K562 (cell line): Measurements from ENCODE around the gene ICE2. TPM values are rescaled to one million over a fixed set of nuclear protein-coding genes. Genes with fewer than 3 reads are reported as not detected.

Experiments
- CREB1 ChIP-seq, 2 experiments: sonication (generic) in 1 of 2; formaldehyde crosslinking in 1 of 2; IDR thresholded peaks; 2 replicates each; pipeline versions ENCODE4 v1.6.1 to v1.8.0; 2012 to 2022; ENCODE audit warnings: inconsistent platforms in 1 of 2, mild to moderate bottlenecking in 1 of 2, missing genetic modification reagents in 1 of 2, moderate library complexity in 1 of 2
- CXXC5 ChIP-seq: fragments of 250-450 bp; sonication (Bioruptor Pico); IDR thresholded peaks from 2 replicates; pipeline ENCODE4 v1.8.0; 2022; ENCODE audit warnings: inconsistent platforms, mild to moderate bottlenecking, moderate library complexity
- ETS2 ChIP-seq: IDR thresholded peaks from 2 replicates; pipeline ENCODE4 v1.6.1; 2016; ENCODE audit warnings: borderline replicate concordance, missing genetic modification characterization, mild to moderate bottlenecking, moderate library complexity, missing compliant biosample characterization; ENCODE audit not compliant: poor library complexity, severe bottlenecking
- HDAC6 ChIP-seq: IDR thresholded peaks from 2 replicates; pipeline ENCODE4 v1.6.1; 2012; ENCODE audit warnings: low read depth, mild to moderate bottlenecking, control low read depth, inconsistent platforms, low read length, moderate library complexity
- HMG20A ChIP-seq: fragments of 450-650 bp; formaldehyde crosslinking; conservative IDR thresholded peaks from 2 replicates; pipeline ENCODE4 v1.4.0; 2020; ENCODE audit warnings: mild to moderate bottlenecking, mixed read lengths
- HSF4 ChIP-seq: fragments of 250-450 bp; sonication (Bioruptor Pico); IDR thresholded peaks from 2 replicates; pipeline ENCODE4 v2.1.2; 2022; ENCODE audit warnings: mild to moderate bottlenecking, moderate library complexity, borderline replicate concordance
- KLF13 ChIP-seq: fragments of 450-650 bp; IDR thresholded peaks from 2 replicates; pipeline ENCODE4 v1.6.1; 2016; ENCODE audit warnings: missing genetic modification characterization, low read depth, mild to moderate bottlenecking, missing compliant biosample characterization, moderate library complexity, borderline replicate concordance
- MEF2D ChIP-seq: conservative IDR thresholded peaks from 2 replicates; pipeline ENCODE4 v1.6.1; 2016; ENCODE audit warnings: low read depth, missing genetic modification characterization, missing compliant biosample characterization
- POLR2A ChIP-seq: fragments of 450-650 bp; conservative IDR thresholded peaks from 2 replicates; pipeline ENCODE4 v1.6.1; 2016
- ZC3H4 ChIP-seq: sonication (generic); formaldehyde crosslinking; IDR thresholded peaks from 2 replicates; pipeline ENCODE4 v1.9.0; 2021; ENCODE audit warnings: missing genetic modification reagents, borderline replicate concordance
- ZNF134 ChIP-seq: fragments of 250-450 bp; sonication (Bioruptor Pico); conservative IDR thresholded peaks from 2 replicates; pipeline ENCODE4 v1.4.0; 2020
- ZNF644 ChIP-seq: fragments of 200-800 bp; sonication (Bioruptor generic); IDR thresholded peaks from 2 replicates; pipeline ENCODE4 v1.6.1; 2016; ENCODE audit warnings: low read depth, missing genetic modification characterization, missing compliant biosample characterization
- polyA plus RNA-seq, 8 experiments: library from polyadenylated mRNA; depleted of rRNA in 4 of 8; stranded (reverse) in 5 of 8; unstranded in 3 of 8; fragments of >200 nt; fragmentation: Nextera tagmentation in 2 of 8; fragmentation: Illumina TruSeq in 1 of 8; extraction: Ambion mirVana in 2 of 8; extraction: Trizol in 1 of 8; gene quantifications; 2 replicates each; pipeline versions ENCODE4 v1.2.1 to v1.2.3, GENCODE V29; 2011 to 2014; ENCODE audit warnings: inconsistent platforms in 1 of 8, missing spikeins in 1 of 8
- total RNA-seq, 7 experiments: library from RNA; depleted of rRNA in 6 of 7; stranded (reverse); fragments of >200 nt in 6 of 7; fragmentation: Illumina TruSeq in 2 of 7; extraction: Trizol in 2 of 7; gene quantifications; 2 replicates each; pipeline versions ENCODE4 v1.2.1 to v1.2.3, GENCODE V29; 2011 to 2021; ENCODE audit warnings: low replicate concordance in 1 of 7
- TF ChIP-seq, protein P1 (sequence below), 2 experiments: fragments of 450-650 bp; conservative IDR thresholded peaks; 2 replicates each; pipeline ENCODE4 v1.6.1; 2017; ENCODE audit warnings: mild to moderate bottlenecking in 2 of 2, moderate library complexity in 2 of 2
- TF ChIP-seq, protein P2 (sequence below): fragments of 450-650 bp; IDR thresholded peaks from one replicate; pipeline ENCODE4 v1.6.1; 2018; ENCODE audit warnings: mild to moderate bottlenecking, moderate library complexity; ENCODE audit not compliant: partially characterized antibody
- TF ChIP-seq, protein P3 (sequence below), 3 experiments: fragments of 200-800 bp in 1 of 3; fragments of 250-450 bp in 1 of 3; fragments of 450-650 bp in 1 of 3; sonication (Bioruptor Pico) in 1 of 3; sonication (Bioruptor generic) in 1 of 3; formaldehyde crosslinking in 1 of 3; IDR thresholded peaks; 2 replicates each; pipeline versions ENCODE4 v1.6.1 to v1.8.0; 2016 to 2022; ENCODE audit warnings: mild to moderate bottlenecking in 2 of 3, missing genetic modification characterization in 2 of 3, missing compliant biosample characterization in 1 of 3, moderate library complexity in 1 of 3
- TF ChIP-seq, protein P4 (sequence below): IDR thresholded peaks from 2 replicates; pipeline ENCODE4 v1.6.1; 2011; ENCODE audit warnings: borderline replicate concordance, low read depth, mild to moderate bottlenecking, moderate library complexity, low read length; ENCODE audit not compliant: insufficient read depth, poor library complexity, severe bottlenecking

Gene ICE2
- total and polyA plus RNA-seq, 9 of the 15 experiments (the other 6 are each of a cell fraction or from before 2014, with no cell fraction given), result 21.8 to 87.9 (median 58.1) TPM

DNA sequence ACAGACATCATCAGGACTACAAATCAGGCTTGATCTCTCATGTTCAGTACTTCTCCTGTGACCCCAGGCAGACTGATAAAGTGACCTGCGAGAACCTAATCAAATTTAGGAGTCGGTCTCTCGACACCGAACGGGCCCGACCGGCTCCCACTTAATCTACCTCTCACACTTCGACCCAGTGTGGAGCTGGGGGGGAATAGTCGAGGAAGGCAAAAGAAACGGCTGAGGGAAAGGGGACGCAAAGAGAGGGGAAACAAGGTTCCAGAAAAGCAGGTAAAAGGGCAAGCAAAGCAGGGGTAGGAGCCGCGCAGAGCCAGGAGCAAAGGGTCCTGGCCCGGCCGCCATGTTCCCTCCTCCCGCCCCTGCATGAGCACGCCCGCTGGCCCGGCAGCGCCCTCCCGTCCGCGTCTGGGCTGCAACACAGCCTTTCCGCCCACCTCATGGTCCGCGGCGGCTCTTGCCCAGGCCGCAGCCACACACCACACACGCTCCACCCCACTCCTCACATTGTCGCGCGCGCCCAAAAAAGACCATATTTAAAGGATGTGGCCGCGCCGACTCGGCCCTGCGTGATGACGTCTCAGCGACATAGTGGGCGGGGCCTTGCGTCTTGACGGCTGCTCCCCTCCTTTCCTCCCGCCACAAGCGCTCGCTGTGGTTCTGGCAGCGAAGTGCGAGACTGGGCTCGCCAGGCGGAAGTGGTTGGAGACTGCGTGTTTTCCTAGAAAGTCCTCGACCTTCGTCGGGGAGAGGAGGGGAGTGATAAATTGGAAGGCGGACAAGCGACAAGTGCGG is at the start of gene ICE2 (continued):
- TF ChIP-seq, protein P1, sequence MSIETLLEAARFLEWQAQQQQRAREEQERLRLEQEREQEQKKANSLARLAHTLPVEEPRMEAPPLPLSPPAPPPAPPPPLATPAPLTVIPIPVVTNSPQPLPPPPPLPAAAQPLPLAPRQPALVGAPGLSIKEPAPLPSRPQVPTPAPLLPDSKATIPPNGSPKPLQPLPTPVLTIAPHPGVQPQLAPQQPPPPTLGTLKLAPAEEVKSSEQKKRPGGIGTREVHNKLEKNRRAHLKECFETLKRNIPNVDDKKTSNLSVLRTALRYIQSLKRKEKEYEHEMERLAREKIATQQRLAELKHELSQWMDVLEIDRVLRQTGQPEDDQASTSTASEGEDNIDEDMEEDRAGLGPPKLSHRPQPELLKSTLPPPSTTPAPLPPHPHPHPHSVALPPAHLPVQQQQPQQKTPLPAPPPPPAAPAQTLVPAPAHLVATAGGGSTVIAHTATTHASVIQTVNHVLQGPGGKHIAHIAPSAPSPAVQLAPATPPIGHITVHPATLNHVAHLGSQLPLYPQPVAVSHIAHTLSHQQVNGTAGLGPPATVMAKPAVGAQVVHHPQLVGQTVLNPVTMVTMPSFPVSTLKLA (conservative IDR thresholded peaks at IDR 0.05), result peak; percentile 83 to 94
- TF ChIP-seq ZNF134 (no peak), HMG20A (CRISPR knock-in tag) (no peak), MEF2D (tag) (no peak), ETS2 (tag) (no peak), HSF4 (no peak), ZC3H4 (CRISPR knock-in tag) (no peak), HDAC6 (no peak), ZNF644 (tag) (peak; percentile 21; the same call in 1 of the 2 replicates), CXXC5 (peak; percentile 95), CREB1 (IDR thresholded peaks at IDR 0.05) (peak; percentile 96), CREB1 (CRISPR knock-in tag; IDR thresholded peaks at IDR 0.05) (peak; percentile 98), KLF13 (tag) (peak; percentile 82), POLR2A (peak; percentile 97)
- TF ChIP-seq, protein P2, sequence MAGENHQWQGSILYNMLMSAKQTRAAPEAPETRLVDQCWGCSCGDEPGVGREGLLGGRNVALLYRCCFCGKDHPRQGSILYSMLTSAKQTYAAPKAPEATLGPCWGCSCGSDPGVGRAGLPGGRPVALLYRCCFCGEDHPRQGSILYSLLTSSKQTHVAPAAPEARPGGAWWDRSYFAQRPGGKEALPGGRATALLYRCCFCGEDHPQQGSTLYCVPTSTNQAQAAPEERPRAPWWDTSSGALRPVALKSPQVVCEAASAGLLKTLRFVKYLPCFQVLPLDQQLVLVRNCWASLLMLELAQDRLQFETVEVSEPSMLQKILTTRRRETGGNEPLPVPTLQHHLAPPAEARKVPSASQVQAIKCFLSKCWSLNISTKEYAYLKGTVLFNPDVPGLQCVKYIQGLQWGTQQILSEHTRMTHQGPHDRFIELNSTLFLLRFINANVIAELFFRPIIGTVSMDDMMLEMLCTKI, result no peak
- TF ChIP-seq, protein P3, sequence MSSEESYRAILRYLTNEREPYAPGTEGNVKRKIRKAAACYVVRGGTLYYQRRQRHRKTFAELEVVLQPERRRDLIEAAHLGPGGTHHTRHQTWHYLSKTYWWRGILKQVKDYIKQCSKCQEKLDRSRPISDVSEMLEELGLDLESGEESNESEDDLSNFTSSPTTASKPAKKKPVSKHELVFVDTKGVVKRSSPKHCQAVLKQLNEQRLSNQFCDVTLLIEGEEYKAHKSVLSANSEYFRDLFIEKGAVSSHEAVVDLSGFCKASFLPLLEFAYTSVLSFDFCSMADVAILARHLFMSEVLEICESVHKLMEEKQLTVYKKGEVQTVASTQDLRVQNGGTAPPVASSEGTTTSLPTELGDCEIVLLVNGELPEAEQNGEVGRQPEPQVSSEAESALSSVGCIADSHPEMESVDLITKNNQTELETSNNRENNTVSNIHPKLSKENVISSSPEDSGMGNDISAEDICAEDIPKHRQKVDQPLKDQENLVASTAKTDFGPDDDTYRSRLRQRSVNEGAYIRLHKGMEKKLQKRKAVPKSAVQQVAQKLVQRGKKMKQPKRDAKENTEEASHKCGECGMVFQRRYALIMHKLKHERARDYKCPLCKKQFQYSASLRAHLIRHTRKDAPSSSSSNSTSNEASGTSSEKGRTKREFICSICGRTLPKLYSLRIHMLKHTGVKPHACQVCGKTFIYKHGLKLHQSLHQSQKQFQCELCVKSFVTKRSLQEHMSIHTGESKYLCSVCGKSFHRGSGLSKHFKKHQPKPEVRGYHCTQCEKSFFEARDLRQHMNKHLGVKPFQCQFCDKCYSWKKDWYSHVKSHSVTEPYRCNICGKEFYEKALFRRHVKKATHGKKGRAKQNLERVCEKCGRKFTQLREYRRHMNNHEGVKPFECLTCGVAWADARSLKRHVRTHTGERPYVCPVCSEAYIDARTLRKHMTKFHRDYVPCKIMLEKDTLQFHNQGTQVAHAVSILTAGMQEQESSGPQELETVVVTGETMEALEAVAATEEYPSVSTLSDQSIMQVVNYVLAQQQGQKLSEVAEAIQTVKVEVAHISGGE (CRISPR knock-in tag; IDR thresholded peaks at IDR 0.05), result peak in 1 of 3 experiments; percentile 89; a peak in 2 of 6 replicates
- TF ChIP-seq, protein P4, sequence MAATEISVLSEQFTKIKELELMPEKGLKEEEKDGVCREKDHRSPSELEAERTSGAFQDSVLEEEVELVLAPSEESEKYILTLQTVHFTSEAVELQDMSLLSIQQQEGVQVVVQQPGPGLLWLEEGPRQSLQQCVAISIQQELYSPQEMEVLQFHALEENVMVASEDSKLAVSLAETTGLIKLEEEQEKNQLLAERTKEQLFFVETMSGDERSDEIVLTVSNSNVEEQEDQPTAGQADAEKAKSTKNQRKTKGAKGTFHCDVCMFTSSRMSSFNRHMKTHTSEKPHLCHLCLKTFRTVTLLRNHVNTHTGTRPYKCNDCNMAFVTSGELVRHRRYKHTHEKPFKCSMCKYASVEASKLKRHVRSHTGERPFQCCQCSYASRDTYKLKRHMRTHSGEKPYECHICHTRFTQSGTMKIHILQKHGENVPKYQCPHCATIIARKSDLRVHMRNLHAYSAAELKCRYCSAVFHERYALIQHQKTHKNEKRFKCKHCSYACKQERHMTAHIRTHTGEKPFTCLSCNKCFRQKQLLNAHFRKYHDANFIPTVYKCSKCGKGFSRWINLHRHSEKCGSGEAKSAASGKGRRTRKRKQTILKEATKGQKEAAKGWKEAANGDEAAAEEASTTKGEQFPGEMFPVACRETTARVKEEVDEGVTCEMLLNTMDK, result no peak
